Keratinocyte (primary cell): Measurements from ENCODE around the gene SERPINB10. TPM values are rescaled to one million over a fixed set of nuclear protein-coding genes. Genes with fewer than 3 reads are reported as not detected.

Experiments used
- DNase-seq: peaks from one replicate; pipeline ENCODE4 v3.0.0-alpha.2; 2011; ENCODE audit warnings: low read depth, missing footprints, low spot score
- FAIRE-seq: peaks from 2 replicates; lab custom pipeline; 2011; peaks lifted over from hg19 to GRCh38; lab: Jason Lieb, UNC
- H2AFZ ChIP-seq: 2 replicates; pipeline ENCODE4 v1.6.0; 2012; ENCODE audit warnings: low read length, control low read depth, inconsistent platforms; ENCODE audit not compliant: control insufficient read depth
- H3K27ac ChIP-seq: 2 replicates; pipeline ENCODE4 v1.5.1; 2011; ENCODE audit warnings: low read length; ENCODE audit not compliant: control insufficient read depth, insufficient read depth
- H3K27me3 ChIP-seq: 3 replicates; pipeline ENCODE4 v1.6.0; 2011; ENCODE audit warnings: low read length; ENCODE audit not compliant: control insufficient read depth, insufficient read depth; ENCODE audit errors: extremely low read depth
- H3K36me3 ChIP-seq, 2 experiments: 2 replicates in 1 of 2; 3 replicates in 1 of 2; pipeline ENCODE4 v1.5.1; 2011; ENCODE audit warnings: low read length in 2 of 2, mild to moderate bottlenecking in 1 of 2; ENCODE audit not compliant: control insufficient read depth in 2 of 2, insufficient read depth in 2 of 2; ENCODE audit errors: extremely low read depth in 1 of 2
- H3K4me1 ChIP-seq: 3 replicates; pipeline ENCODE4 v1.5.1; 2011; ENCODE audit warnings: low read length; ENCODE audit not compliant: control insufficient read depth, insufficient read depth; ENCODE audit errors: extremely low read depth
- H3K4me2 ChIP-seq: 3 replicates; pipeline ENCODE4 v1.6.0; 2011; ENCODE audit warnings: low read depth, low read length; ENCODE audit not compliant: control insufficient read depth, insufficient read depth; ENCODE audit errors: extremely low read depth
- H3K4me3 ChIP-seq, 3 experiments: fragments of 200-600 bp in 1 of 3; sonication (generic) in 1 of 3; 2 replicates in 2 of 3; 3 replicates in 1 of 3; pipeline ENCODE4 v1.5.1; 2011 to 2016; ENCODE audit warnings: low read length in 3 of 3, mild to moderate bottlenecking in 3 of 3, control low read depth in 2 of 3, inconsistent platforms in 1 of 3, low read depth in 1 of 3, mixed read lengths in 1 of 3, mixed run types in 1 of 3, moderate library complexity in 1 of 3; ENCODE audit not compliant: control insufficient read depth in 2 of 3, insufficient read depth in 2 of 3; ENCODE audit errors: extremely low read depth in 1 of 3
- H3K79me2 ChIP-seq: 2 replicates; pipeline ENCODE4 v1.6.0; 2012; ENCODE audit warnings: low read length; ENCODE audit not compliant: control insufficient read depth, insufficient read depth
- H3K9ac ChIP-seq: 3 replicates; pipeline ENCODE4 v1.6.0; 2011; ENCODE audit warnings: low read length; ENCODE audit not compliant: control insufficient read depth, insufficient read depth; ENCODE audit errors: extremely low read depth
- H3K9me1 ChIP-seq: 3 replicates; pipeline ENCODE4 v1.6.0; 2011; ENCODE audit warnings: low read length; ENCODE audit not compliant: control insufficient read depth, insufficient read depth; ENCODE audit errors: extremely low read depth
- H3K9me3 ChIP-seq: 2 replicates; pipeline ENCODE4 v1.5.1; 2012; ENCODE audit warnings: low read depth, low read length; ENCODE audit not compliant: control insufficient read depth
- H4K20me1 ChIP-seq: 3 replicates; pipeline ENCODE4 v1.6.0; 2011; ENCODE audit warnings: low read length; ENCODE audit not compliant: control insufficient read depth, insufficient read depth; ENCODE audit errors: extremely low read depth
- CTCF ChIP-seq, 3 experiments: IDR thresholded peaks in 1 of 3; conservative IDR thresholded peaks in 1 of 3; optimal IDR thresholded peaks in 1 of 3; 2 replicates in 2 of 3; 3 replicates in 1 of 3; pipeline versions ENCODE3 to v1.5.1; 2011; ENCODE audit warnings: low read length in 3 of 3, mild to moderate bottlenecking in 3 of 3, moderate library complexity in 2 of 3, control low read depth in 1 of 3, inconsistent platforms in 1 of 3; ENCODE audit not compliant: insufficient read depth in 2 of 3; ENCODE audit errors: extremely low read depth in 1 of 3
- EZH2 ChIP-seq: IDR thresholded peaks from one replicate; pipeline ENCODE4 v1.6.1; 2012; ENCODE audit warnings: inconsistent platforms, mild to moderate bottlenecking, low read length, moderate library complexity
- dilution Hi-C: fragments of 300-500 bp; cut with MboI; formaldehyde crosslinking; loops from one replicate; pipeline ENCODE4 v1.7.0; 2020; ENCODE audit warnings: low sequenced_read_pairs; ENCODE audit not compliant: extremely low pct_ligation_motif_present
- polyA plus RNA-seq, 5 experiments: library from polyadenylated mRNA; depleted of rRNA in 3 of 5; stranded (reverse) in 3 of 5; stranded (forward) in 1 of 5; unstranded in 1 of 5; fragments of >200 nt; gene quantifications; 1 replicate in 1 of 5; 2 replicates in 3 of 5; 3 replicates in 1 of 5; pipeline versions ENCODE4 v1.2.1 to v1.2.3, GENCODE V29; 2011 to 2012; ENCODE audit warnings: missing spikeins in 2 of 5, low read depth in 1 of 5, low replicate concordance in 1 of 5

Gene SERPINB10
- polyA plus RNA-seq, 1 donor (not counting 4 experiments of a cell fraction or from before 2014, with no cell fraction given), result 10.1 TPM

- TF ChIP-seq EZH2 (no peak), CTCF (optimal IDR thresholded peaks at IDR 0.05 in 1 of 3, IDR thresholded peaks at IDR 0.05 in 1 of 3, conservative IDR thresholded peaks at IDR 0.05 in 1 of 3; ENCODE audit: extremely low read depth in 1 of 3, insufficient read depth in 2 of 3, low read length in 3 of 3) (no peak)
- Histone ChIP-seq H4K20me1 (no peaks in the 10 kb centered on the region), H3K9me3 (no peaks in the 10 kb centered on the region), H3K9ac (no peak overlapping the region), H3K27me3 (no peaks in the 10 kb centered on the region), H3K9me1 (no peaks in the 10 kb centered on the region), H3K4me1 (peaks cover 8% of the 10 kb centered on the region), H3K27ac (no peak overlapping the region), H3K4me3 (no peak overlapping the region), H3K4me2 (no peak overlapping the region), H2AFZ (no peak overlapping the region), H3K36me3 (peaks cover 34 to 38% of the 10 kb centered on the region in 2 experiments), H3K79me2 (peaks cover 41% of the 10 kb centered on the region)
- DNase-seq, result no peak
- no peak for FAIRE-seq
- dilution Hi-C loops, result no loop called here
Measured at GRCh38 chr18:63980896-63981460, 73.2 kb downstream of the SERPINB10 start.

- peaks cover 37 to 38% of the 10 kb centered on the region in 2 experiments for H3K36me3 ChIP-seq
- DNase-seq, result no peak
- no peaks in the 10 kb centered on the region for H3K27me3 ChIP-seq
- H4K20me1 ChIP-seq, result no peaks in the 10 kb centered on the region
- dilution Hi-C loops, result no loop called here
- H3K79me2 ChIP-seq, result peaks cover 34% of the 10 kb centered on the region
- no peak overlapping the region for H3K27ac ChIP-seq
- TF ChIP-seq EZH2, result no peak
- TF ChIP-seq CTCF (optimal IDR thresholded peaks at IDR 0.05 in 1 of 3, IDR thresholded peaks at IDR 0.05 in 1 of 3, conservative IDR thresholded peaks at IDR 0.05 in 1 of 3; ENCODE audit: extremely low read depth in 1 of 3, insufficient read depth in 2 of 3, low read length in 3 of 3), result no peak
- FAIRE-seq, result no peak
- no peak overlapping the region for H3K4me3 ChIP-seq
- H3K9me3 ChIP-seq, result no peaks in the 10 kb centered on the region
- no peak overlapping the region for H3K9ac ChIP-seq
- H3K4me2 ChIP-seq, result no peak overlapping the region
- no peaks in the 10 kb centered on the region for H3K9me1 ChIP-seq
- peaks cover 8% of the 10 kb centered on the region for H3K4me1 ChIP-seq
- no peak overlapping the region for H2AFZ ChIP-seq
Measured at GRCh38 chr18:63981719-63982118, 74.0 kb downstream of the SERPINB10 start.
